Stimulated activated CD8-positive, alpha-beta memory T cell treated with anti-CD3 and anti-CD28 coated beads, Interleukin-7, amount 100 ng/mL, for 24 hours (primary cell): Measurements from ENCODE around the gene MAD1L1.
A peak's percentile ranks its signal among the peaks of the same experiment; 100 is the strongest.
"Not testable (repeated sequence)": the region's sequence is repeated elsewhere in the genome, so short reads cannot be mapped to it uniquely, and the experiment has no call there.

Experiments
- DNase-seq: peaks from one replicate; pipeline ENCODE4 v3.0.0-alpha.2; 2020; ENCODE audit warnings: low read depth

MAD1L1 gene

GRCh38 chr7:1941464-1942242 is 291.1 kb downstream of the MAD1L1 start:
- no peak for DNase-seq

GRCh38 chr7:1940863-1941262 is 291.9 kb downstream of the MAD1L1 start:
- no peak for DNase-seq

- DNase-seq: peak; percentile 69
These were observed 292.4 kb downstream of the MAD1L1 start for GRCh38 chr7:1940402-1940786.

GRCh38 chr7:1939434-1940401 is 293.0 kb downstream of the MAD1L1 start:
- no peak for DNase-seq

- no peak for DNase-seq
These were observed 293.8 kb downstream of the MAD1L1 start for GRCh38 chr7:1938788-1939433.

GRCh38 chr7:1937252-1937605 is 295.5 kb downstream of the MAD1L1 start:
- no peak for DNase-seq

- DNase-seq: no peak
These were observed 296.1 kb downstream of the MAD1L1 start for GRCh38 chr7:1936531-1937251.

- no peak for DNase-seq
These were observed 296.8 kb downstream of the MAD1L1 start for GRCh38 chr7:1936006-1936310.

GRCh38 chr7:1935176-1936005 is 297.4 kb downstream of the MAD1L1 start:
- DNase-seq: no peak

- no peak for DNase-seq
These were observed 298.0 kb downstream of the MAD1L1 start for GRCh38 chr7:1934756-1935155.

GRCh38 chr7:1934017-1934416 is 298.7 kb downstream of the MAD1L1 start:
- no peak for DNase-seq

- no peak for DNase-seq
These were observed 299.5 kb downstream of the MAD1L1 start for GRCh38 chr7:1933066-1933750.

GRCh38 chr7:1931951-1932270 is 300.8 kb downstream of the MAD1L1 start:
- no peak for DNase-seq

GRCh38 chr7:1931256-1931950 is 301.3 kb downstream of the MAD1L1 start:
- DNase-seq: no peak

GRCh38 chr7:1930381-1931065 is 302.2 kb downstream of the MAD1L1 start:
- DNase-seq: no peak

- DNase-seq: not testable (repeated sequence)
These were observed 303.3 kb downstream of the MAD1L1 start for GRCh38 chr7:1929349-1929925.

- DNase-seq: no peak
These were observed 303.9 kb downstream of the MAD1L1 start for GRCh38 chr7:1928645-1929348.

GRCh38 chr7:1927937-1928644 is 304.7 kb downstream of the MAD1L1 start:
- DNase-seq: no peak
